ENCODE results near the gene RASAL1.

Gene RASAL1

DNA sequence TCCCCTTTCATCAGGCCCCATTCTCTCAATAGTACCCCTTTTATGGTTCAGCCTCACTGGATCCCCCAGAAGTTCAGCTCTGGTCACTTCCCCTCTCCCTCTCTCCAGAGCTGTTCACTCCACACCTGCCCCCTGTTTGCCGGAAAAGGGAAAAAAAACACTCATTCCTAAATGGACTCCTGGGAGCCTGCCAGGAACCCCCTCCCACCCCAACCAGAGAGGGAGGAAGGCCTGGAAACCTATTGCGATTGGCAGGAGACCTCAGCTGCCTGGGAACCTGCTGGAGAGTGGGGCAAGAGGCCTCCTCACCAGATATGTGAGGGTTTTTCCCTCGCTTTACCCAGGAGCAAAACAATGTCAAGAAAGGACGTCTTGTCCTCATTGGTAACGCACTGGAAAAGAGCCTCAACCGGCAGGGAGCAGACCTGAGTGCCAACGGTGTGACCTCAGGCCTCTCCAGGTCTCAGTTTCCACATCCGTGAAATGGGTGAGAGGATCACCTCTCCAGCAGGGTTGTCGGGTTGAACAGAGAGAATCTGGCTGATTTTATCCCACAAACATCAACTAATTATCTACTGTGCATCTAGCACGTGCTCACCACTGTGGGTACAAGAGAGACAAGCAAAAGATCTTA is 74.4 kb downstream of the RASAL1 start:
- POLR2A ChIA-PET, result interaction anchor here (1.8 kb wide), 1 partner anchor 9 kb away, joined by 4 read pairs; no protein-coding TSS in a partner anchor
- TF ChIP-seq SP1 (IDR thresholded peaks at IDR 0.05) (no peak), FOXK2 (IDR thresholded peaks at IDR 0.05) (no peak), TARDBP (IDR thresholded peaks at IDR 0.05) (no peak)
- TF ChIP-seq, protein P1, sequence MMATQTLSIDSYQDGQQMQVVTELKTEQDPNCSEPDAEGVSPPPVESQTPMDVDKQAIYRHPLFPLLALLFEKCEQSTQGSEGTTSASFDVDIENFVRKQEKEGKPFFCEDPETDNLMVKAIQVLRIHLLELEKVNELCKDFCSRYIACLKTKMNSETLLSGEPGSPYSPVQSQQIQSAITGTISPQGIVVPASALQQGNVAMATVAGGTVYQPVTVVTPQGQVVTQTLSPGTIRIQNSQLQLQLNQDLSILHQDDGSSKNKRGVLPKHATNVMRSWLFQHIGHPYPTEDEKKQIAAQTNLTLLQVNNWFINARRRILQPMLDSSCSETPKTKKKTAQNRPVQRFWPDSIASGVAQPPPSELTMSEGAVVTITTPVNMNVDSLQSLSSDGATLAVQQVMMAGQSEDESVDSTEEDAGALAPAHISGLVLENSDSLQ (IDR thresholded peaks at IDR 0.05), result no peak
- CTCF ChIA-PET, result no interaction called here
- no peak for DNase-seq (ENCODE audit: extremely low spot score)

DNA sequence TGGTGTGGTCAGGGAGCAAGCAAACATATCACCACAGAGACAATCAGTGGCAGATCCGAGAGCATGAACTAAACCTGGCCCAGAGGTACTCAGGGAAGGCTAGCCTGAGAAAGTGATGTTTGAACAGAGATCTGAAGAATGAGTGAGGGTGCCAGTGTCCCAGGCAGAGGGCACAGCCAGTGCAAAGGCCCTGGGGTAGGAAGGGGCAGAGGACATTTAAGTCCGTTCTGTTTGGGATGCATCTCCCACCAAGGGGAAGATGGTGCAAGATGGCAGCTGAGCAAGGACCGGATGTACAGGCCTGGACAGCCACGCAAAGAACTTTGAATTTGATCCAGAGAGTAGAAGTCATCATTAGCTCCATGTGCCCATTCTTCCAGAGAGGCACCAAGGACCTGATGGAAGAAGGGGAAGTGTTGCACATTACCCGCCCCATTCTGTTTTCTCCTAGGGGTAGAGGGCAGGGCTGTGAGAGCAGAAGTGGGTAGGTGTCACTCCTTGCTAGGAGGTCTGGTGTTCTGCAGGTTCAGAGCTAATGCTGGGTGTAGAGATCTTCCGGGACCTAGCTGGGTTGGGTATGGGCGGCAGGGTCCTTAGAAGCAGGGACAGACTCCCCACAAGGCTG is 75.1 kb downstream of the RASAL1 start:
- DNase-seq (ENCODE audit: extremely low spot score), result no peak
- TF ChIP-seq CTBP1 (IDR thresholded peaks at IDR 0.05; ENCODE audit: borderline replicate concordance) (no peak), SUZ12 (IDR thresholded peaks at IDR 0.05) (no peak), ELF4 (IDR thresholded peaks at IDR 0.05) (no peak), BHLHE40 (IDR thresholded peaks at IDR 0.05; ENCODE audit: borderline replicate concordance) (no peak), NFRKB (IDR thresholded peaks at IDR 0.05) (no peak), SP1 (IDR thresholded peaks at IDR 0.05) (no peak), L3MBTL2 (conservative IDR thresholded peaks at IDR 0.05) (no peak), LEF1 (IDR thresholded peaks at IDR 0.05; ENCODE audit: borderline replicate concordance) (no peak)
- TF ChIP-seq, protein P1 (IDR thresholded peaks at IDR 0.05), result no peak
- ChIA-PET POLR2A (no interaction called here), CTCF (no interaction called here)

DNA sequence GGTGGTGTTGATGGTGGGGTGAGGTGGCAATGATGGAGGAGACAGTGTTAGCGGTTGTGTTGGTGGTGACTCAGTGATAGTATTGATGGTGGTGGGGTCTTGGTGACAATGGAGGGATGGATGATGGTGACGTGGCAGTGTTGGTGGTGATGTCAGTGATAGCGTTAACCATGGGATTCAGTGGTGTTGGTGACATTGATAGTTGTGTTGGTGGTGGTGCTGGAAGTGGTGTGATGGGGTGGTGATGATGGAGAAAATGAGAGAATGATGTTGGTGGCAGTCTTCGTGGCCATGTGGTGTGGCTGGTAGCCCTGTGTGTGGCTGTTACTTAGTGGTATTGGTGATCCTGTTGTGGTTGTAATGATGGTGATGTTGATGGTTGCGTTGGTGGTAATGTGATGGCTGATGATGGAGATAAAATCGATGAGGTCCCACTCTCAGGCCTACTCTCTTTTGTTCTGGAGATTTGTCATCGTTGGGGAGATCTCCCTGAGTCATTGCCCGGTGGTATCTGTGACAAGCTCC is 76.4 kb downstream of the RASAL1 start:
- no peak for DNase-seq (ENCODE audit: extremely low spot score)
- POLR2A ChIA-PET, result no interaction called here
- TF ChIP-seq ZNF384 (IDR thresholded peaks at IDR 0.05), result no peak
- TF ChIP-seq FOXK2 (IDR thresholded peaks at IDR 0.05), result no peak
- no peak for TF ChIP-seq SUZ12 (IDR thresholded peaks at IDR 0.05)
- TF ChIP-seq HDGF (IDR thresholded peaks at IDR 0.05; ENCODE audit: borderline replicate concordance), result no peak
- TF ChIP-seq CTBP1 (IDR thresholded peaks at IDR 0.05; ENCODE audit: borderline replicate concordance), result no peak
- no peak for TF ChIP-seq LEF1 (IDR thresholded peaks at IDR 0.05; ENCODE audit: borderline replicate concordance)
- CTCF ChIA-PET, result interaction anchor here (0.6 kb wide), 1 partner anchor 15 kb away, joined by 4 read pairs; no protein-coding TSS in a partner anchor

DNA sequence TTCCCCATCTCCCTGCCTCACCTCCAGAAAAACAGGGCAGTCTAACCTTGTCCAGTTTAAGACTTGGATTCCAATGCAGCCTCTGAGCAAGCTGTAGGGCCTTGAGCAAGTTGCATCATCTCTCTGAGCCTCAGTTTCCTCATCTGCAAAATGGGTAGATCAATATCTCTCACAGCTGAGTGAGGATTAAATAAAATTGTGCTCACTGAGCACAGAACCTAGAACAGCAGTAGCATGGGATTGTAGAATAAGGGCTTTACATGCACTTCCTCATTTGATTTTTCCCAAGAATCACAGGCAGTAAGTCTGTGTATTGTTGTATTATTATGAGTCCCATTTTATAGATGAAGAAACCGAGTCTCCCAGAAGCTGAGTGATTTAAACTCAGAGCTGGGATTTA is 77.0 kb downstream of the RASAL1 start:
- DNase-seq (ENCODE audit: extremely low spot score), result no peak
- POLR2A ChIA-PET, result no interaction called here
- CTCF ChIA-PET, result interaction anchor here (0.6 kb wide), 1 partner anchor 15 kb away, joined by 4 read pairs; no protein-coding TSS in a partner anchor
- TF ChIP-seq ELF4 (IDR thresholded peaks at IDR 0.05), result no peak
- TF ChIP-seq TARDBP (IDR thresholded peaks at IDR 0.05), result no peak
- no peak for TF ChIP-seq L3MBTL2 (conservative IDR thresholded peaks at IDR 0.05)
- no peak for TF ChIP-seq FOXM1 (IDR thresholded peaks at IDR 0.05; ENCODE audit: borderline replicate concordance)
- TF ChIP-seq SUZ12 (IDR thresholded peaks at IDR 0.05), result no peak
- no peak for TF ChIP-seq HDGF (IDR thresholded peaks at IDR 0.05; ENCODE audit: borderline replicate concordance)
- TF ChIP-seq BHLHE40 (IDR thresholded peaks at IDR 0.05; ENCODE audit: borderline replicate concordance), result no peak
- TF ChIP-seq, protein P1 (IDR thresholded peaks at IDR 0.05), result no peak
- no peak for TF ChIP-seq NFRKB (IDR thresholded peaks at IDR 0.05)
- no peak for TF ChIP-seq SP1 (IDR thresholded peaks at IDR 0.05)
- no peak for TF ChIP-seq ARNT (IDR thresholded peaks at IDR 0.05)
- no peak for TF ChIP-seq ZNF384 (IDR thresholded peaks at IDR 0.05)
- TF ChIP-seq CTBP1 (IDR thresholded peaks at IDR 0.05; ENCODE audit: borderline replicate concordance), result no peak
- TF ChIP-seq FOXA1 (IDR thresholded peaks at IDR 0.05), result no peak
- TF ChIP-seq LEF1 (IDR thresholded peaks at IDR 0.05; ENCODE audit: borderline replicate concordance), result no peak

DNA sequence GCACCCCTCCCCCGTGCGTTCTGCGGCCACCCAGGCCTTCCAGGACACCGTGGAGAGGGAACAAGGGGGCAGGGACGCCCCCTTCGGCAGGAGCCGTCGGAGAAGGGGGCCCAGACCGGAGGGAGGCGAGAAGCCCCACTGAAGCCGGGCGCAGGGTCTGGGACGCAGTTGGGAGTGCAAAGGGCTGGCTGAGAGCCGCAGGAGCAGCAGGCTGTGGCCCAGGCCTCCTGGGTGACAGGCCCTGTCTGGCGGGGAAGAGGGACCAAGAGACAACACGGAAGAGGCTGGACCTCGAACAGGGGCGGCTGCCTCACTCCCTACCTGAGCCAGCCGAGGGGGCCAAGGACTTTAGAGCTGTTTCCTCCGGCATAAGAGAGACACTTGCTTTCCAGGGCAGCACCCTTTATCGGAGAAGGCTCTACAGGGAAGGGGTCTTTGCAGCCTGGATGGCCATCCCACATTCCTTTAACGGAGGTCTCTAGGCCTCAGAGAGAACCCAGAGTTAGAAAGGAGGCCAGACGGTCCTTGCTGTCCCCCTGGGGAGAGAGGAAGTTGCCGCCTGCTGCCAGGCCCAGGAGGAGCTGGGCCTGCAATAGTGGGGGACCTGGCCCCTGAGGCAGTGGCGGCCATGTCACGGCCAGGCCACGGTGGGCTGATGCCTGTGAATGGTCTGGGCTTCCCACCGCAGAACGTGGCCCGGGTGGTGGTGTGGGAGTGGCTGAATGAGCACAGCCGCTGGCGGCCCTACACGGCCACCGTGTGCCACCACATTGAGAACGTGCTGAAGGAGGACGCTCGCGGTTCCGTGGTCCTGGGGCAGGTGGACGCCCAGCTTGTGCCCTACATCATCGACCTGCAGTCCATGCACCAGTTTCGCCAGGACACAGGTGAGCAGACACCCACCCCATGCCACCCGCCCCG is 77.7 kb downstream of the RASAL1 start:
- ChIA-PET POLR2A (no interaction called here), CTCF (no interaction called here)
- no peak for DNase-seq (ENCODE audit: extremely low spot score)
- TF ChIP-seq TARDBP (IDR thresholded peaks at IDR 0.05), result no peak

All from HEK293T (cell line).